Omental fat pad (tissue), 4 donors: ENCODE data around the gene GRB2. TPM values are rescaled to one million over a fixed set of nuclear protein-coding genes. Genes with fewer than 3 reads are reported as not detected.
"Not testable (repeated sequence)": the region's sequence is repeated elsewhere in the genome, so short reads cannot be mapped to it uniquely, and the experiment has no call there.

ENCODE experiments used
- ATAC-seq: fragments of 150-250 bp; one replicate; pipeline ENCODE4 v1.9.1; 2016; ENCODE audit warnings: mild to moderate bottlenecking, moderate library complexity; ENCODE audit not compliant: low FRiP score
- DNase-seq: peaks from one replicate; pipeline ENCODE4 v3.0.0-alpha.2; 2019; ENCODE audit warnings: low spot score
- total RNA-seq, 4 donors: library from RNA; depleted of rRNA; stranded (reverse); fragments of >200 nt; gene quantifications; one replicate each; pipeline ENCODE4 v1.1.0, GENCODE V29; 2016
- TF ChIP-seq, protein P1 (sequence below), 3 donors: fragments of 450-650 bp; IDR thresholded peaks; one replicate each; pipeline ENCODE4 v1.5.1; 2016 to 2017; ENCODE audit warnings: antibody characterized with exemption in 3 of 3, mild to moderate bottlenecking in 3 of 3, moderate library complexity in 2 of 3

GRB2 gene
- total RNA-seq, 4 donors from 2014 or later, result 87.4 to 152 (median 108) TPM

DNA sequence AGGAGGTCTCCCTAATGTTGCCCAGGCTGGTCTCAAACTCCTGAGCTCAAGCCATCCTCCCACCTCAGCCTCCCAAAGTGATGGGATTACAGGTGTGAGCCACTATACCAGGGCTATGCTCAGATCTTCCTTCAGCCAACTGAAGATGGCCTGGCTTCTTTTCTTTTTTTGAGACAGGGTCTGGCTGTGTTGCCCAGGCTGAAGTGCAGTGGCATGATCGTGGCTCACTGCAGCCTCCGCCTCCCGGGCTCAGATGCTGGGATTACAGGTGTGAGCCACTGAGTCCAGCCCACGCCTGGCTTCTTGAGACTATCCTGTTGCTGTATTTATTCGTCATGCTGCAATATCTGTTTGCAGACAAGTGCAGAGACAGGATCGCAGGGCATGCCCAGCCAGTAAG lies 120.4 kb downstream of the GRB2 start:
- no peak for ATAC-seq

DNA sequence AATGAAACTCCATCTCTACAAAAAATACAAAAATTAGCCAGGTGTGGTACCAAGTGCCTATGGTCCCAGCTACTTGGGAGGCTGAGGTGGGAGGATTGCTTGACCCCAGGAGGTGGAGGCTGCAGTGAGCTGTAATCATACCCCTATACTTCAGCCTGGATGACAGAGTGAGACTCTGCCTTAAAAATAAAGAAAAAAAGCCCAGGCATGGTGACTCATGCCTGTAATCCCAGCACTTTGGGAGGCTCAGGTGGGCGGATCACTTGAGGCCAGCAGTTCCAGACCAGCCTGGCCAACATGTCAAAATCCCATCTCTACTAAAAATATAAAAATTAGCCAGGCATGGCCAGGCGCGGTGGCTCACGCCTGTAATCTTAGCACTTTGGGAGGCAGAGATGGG lies 125.3 kb downstream of the GRB2 start:
- not testable (repeated sequence) for DNase-seq, ATAC-seq

More for the DNA sequence above, 120.4 kb downstream of the GRB2 start:
- TF ChIP-seq, protein P1, sequence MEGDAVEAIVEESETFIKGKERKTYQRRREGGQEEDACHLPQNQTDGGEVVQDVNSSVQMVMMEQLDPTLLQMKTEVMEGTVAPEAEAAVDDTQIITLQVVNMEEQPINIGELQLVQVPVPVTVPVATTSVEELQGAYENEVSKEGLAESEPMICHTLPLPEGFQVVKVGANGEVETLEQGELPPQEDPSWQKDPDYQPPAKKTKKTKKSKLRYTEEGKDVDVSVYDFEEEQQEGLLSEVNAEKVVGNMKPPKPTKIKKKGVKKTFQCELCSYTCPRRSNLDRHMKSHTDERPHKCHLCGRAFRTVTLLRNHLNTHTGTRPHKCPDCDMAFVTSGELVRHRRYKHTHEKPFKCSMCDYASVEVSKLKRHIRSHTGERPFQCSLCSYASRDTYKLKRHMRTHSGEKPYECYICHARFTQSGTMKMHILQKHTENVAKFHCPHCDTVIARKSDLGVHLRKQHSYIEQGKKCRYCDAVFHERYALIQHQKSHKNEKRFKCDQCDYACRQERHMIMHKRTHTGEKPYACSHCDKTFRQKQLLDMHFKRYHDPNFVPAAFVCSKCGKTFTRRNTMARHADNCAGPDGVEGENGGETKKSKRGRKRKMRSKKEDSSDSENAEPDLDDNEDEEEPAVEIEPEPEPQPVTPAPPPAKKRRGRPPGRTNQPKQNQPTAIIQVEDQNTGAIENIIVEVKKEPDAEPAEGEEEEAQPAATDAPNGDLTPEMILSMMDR (IDR thresholded peaks at IDR 0.05), result no peak
- DNase-seq, result no peak

DNA sequence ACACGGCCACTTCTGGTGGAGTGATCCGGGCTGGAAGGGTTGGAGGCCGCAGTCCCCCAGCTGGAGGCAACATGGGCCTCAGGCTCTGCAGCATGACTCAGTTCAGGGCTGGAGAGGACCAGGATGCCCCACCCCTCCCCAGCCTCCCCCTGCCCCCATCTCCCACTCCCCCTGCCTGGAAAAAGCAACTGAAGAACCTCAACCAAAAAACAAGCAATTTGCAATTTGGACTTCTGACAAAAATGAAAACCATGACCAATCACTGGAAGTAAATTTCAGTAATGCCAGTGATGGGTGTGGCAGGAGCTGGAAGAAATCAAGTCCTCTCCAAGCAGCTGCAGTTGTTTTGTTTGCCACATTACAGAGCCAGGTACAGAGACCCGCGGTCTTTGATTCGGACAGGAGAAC lies 127.8 kb downstream of the GRB2 start:
- no peak for DNase-seq
- ATAC-seq, result no peak
- TF ChIP-seq, protein P1 (IDR thresholded peaks at IDR 0.05), result no peak

DNA sequence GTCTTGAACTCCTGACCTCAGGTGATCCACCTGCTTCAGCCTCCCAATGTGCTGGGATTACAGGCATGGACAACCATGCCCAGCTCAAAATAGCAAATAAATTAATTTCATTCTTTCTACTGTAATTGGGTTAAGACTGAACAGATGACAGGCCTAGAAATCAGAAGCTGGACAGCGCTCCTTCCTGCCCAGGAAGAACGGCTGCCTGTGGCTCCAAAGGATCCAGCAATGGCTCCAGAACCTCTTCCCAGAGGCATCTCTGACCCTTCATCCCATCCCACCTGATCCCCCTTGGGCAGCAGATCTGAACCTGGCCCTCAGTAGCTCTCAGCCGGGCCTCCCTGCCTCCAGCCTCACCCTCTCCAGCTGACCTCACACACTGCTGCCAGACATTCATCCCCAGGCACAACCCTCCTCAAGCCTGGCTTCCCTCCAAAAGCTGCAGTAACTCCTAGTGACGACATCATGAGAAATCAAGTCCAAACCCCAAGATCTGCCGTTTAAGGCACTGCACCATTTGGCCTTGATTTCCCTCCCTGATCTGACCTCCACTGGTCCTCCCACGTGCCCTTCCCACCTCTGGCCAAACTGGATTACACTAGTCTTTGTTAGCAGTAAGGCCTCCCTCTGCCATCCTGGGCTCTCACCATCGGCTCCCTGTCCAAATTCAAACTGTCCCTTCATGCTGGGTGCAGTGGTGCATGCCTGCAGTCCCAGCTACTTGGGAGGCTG lies 131.3 kb downstream of the GRB2 start:
- ATAC-seq (no peak), DNase-seq (no peak)

DNA sequence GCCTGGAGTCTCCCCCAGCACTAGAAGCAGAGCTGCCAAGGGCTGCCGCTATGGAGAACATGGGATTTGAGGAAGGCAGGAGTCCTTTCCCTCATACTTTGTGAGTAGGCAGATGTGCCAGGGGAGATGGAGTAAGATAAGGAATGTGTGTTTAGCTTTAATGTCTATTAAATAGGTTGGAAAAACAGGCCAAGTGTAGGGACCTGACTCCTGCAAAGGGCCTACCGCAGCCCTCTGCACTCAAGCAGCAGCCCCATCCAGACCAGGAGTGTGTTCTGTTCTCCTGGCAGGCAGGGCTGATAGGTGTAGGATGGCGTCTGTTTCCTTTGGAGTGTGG lies 132.7 kb downstream of the GRB2 start:
- no peak for ATAC-seq
- TF ChIP-seq, protein P1 (IDR thresholded peaks at IDR 0.05), result no peak
- no peak for DNase-seq

More for the DNA sequence above, 131.3 kb downstream of the GRB2 start:
- TF ChIP-seq, protein P1 (IDR thresholded peaks at IDR 0.05), result no peak

DNA sequence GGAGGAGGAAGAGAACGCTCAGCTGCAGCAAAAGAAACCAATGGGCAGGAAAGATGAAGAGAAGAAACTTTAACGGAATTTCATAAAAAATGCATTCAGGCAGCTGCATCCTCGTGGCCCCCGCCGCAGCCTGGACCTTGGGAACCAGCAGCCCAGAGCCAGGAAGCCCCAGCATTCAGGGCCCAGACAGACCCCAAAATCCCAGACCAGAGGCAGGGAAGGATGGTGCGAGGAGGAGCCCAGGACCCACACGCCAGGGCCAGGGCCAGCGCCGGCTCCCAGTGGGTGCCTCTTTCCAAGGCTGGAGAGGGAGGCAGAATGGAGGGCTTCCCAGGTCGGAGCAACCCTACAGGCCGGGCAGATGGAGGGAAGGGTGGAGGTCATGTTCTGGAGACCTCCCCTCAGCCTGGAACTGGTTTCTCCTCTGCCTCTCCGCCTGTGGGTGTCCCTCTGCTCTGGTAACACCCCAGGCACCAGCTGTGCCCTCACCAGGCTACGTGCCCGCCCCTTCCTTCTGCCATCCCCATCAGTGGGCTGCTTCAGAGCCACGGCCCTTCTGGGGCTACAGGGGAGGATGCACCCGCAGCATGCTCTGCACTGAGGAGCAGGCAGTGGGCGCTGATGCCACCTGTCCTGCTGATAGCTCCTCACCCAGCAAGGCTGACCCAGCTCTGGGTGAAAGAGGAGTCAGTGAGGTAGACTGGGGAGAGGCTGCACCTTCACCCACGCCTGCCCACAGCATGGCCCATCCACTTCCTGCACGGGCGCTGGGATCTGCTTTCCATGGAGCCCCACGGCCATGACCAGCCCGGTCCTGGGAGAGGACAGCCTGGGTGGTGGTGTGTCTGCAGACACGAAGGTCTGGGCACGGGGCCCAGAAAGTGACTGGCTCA lies 133.3 kb downstream of the GRB2 start:
- peak; percentile 1 for ATAC-seq
- no peak for DNase-seq
- TF ChIP-seq, protein P1 (IDR thresholded peaks at IDR 0.05), result no peak

DNA sequence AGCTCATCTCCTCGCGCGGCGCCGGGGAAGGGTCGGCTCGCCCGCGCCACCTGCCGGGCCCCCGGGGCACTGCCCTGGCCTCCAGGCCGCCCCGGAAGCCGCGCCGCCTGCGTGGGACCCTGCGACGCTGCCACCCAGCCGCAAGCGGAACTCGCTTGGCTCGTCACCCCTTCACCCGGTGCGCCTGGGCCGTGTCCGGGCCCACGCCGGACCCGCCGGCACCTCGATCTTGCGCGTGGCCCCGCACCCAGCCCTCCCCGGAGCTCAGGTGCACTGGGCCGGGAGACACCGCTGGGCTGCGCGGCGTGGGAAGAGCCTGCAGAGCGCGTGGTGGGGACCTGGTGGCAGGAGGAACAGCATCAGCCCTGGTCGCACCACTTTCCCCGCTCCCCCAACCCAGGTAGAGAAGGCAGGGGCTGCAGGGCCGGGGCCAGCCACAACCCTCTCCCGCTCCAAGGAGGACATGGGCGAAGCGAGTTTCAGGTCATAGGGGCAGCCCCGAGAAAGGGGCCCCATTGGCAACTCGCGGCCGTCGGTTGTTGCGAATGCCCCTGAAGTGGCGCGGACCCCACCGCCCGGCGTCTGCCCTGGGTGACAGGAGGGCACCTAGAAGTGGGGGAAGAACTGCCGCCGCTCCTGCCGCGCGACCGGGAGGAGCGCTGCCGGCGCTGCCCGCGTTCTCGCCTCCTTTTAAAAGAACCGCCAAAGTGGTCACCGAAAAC lies 134.1 kb downstream of the GRB2 start:
- TF ChIP-seq, protein P1 (IDR thresholded peaks at IDR 0.05), result peak in 2 of 3 donors; percentile 62 to 94
- no peak for DNase-seq
- ATAC-seq, result peak; percentile 86
